Gastrocnemius medialis (tissue), 4 donors: Measurements from ENCODE around the gene PLGRKT. TPM values are rescaled to one million over a fixed set of nuclear protein-coding genes. Genes with fewer than 3 reads are reported as not detected.
"Not testable (repeated sequence)": the region's sequence is repeated elsewhere in the genome, so short reads cannot be mapped to it uniquely, and the experiment has no call there.

Experiments used
- ATAC-seq, 2 donors: fragments of 150-250 bp; one replicate each; pipeline ENCODE4 v1.9.1; 2016
- DNase-seq, 2 donors: peaks; one replicate each; pipeline ENCODE4 v3.0.0-alpha.2; 2019
- H3K27ac ChIP-seq, 4 donors: fragments of 200-600 bp; sonication (generic); 1 replicate in 1 of 4; 2 replicates in 3 of 4; pipeline ENCODE4 v1.5.1; 2016 to 2018; ENCODE audit warnings: mild to moderate bottlenecking in 2 of 4, moderate library complexity in 1 of 4
- H3K27me3 ChIP-seq, 3 donors: fragments of 200-600 bp; sonication (generic) in 2 of 3; 1 replicate in 1 of 3; 2 replicates in 2 of 3; pipeline versions ENCODE4 v1.5.1 to v1.6.0; 2016 to 2019; ENCODE audit warnings: mild to moderate bottlenecking in 1 of 3, moderate library complexity in 1 of 3
- H3K36me3 ChIP-seq, 2 donors: fragments of 200-600 bp; sonication (generic) in 1 of 2; one replicate each; pipeline ENCODE4 v1.5.1; 2017 to 2018
- H3K4me1 ChIP-seq, 2 donors: fragments of 200-600 bp; sonication (generic) in 1 of 2; one replicate each; pipeline ENCODE4 v1.5.1; 2016 to 2017; ENCODE audit warnings: mild to moderate bottlenecking in 2 of 2
- H3K4me3 ChIP-seq, 4 donors: fragments of 200-600 bp; sonication (generic) in 3 of 4; 1 replicate in 1 of 4; 2 replicates in 3 of 4; pipeline ENCODE4 v1.5.1; 2016 to 2019; ENCODE audit warnings: mild to moderate bottlenecking in 2 of 4
- H3K9me3 ChIP-seq, 3 donors: fragments of 200-600 bp; sonication (generic) in 2 of 3; 1 replicate in 1 of 3; 2 replicates in 2 of 3; pipeline ENCODE4 v1.5.1; 2016 to 2019
- CTCF ChIP-seq, 5 experiments: fragments of 450-650 bp in 3 of 5; fragments of 200-600 bp in 2 of 5; sonication (generic) in 2 of 5; IDR thresholded peaks in 4 of 5; conservative IDR thresholded peaks in 1 of 5; 1 replicate in 4 of 5; 2 replicates in 1 of 5; pipeline ENCODE4 v1.5.1; 2016 to 2019; ENCODE audit warnings: antibody characterized with exemption in 5 of 5, mild to moderate bottlenecking in 3 of 5, moderate library complexity in 3 of 5
- POLR2A ChIP-seq, 2 donors: fragments of 450-650 bp; IDR thresholded peaks; one replicate each; pipeline ENCODE4 v1.6.1; 2017; ENCODE audit warnings: antibody characterized with exemption in 2 of 2, mild to moderate bottlenecking in 2 of 2, moderate library complexity in 2 of 2
- in situ Hi-C, 4 donors: fragments of 200-750 bp; cut with MboI; loops; one replicate each; pipeline versions ENCODE4 v1.15.0 to v1.8.0; 2017; ENCODE audit warnings: low sequenced_read_pairs in 4 of 4
- intact Hi-C: fragments of 100-400 bp; cut with DNase I; formaldehyde crosslinking; loops from one replicate; pipeline ENCODE4 v1.15.1; 2023; ENCODE audit warnings: low total_unique reads
- total RNA-seq, 4 donors: library from RNA; depleted of rRNA; stranded (reverse); fragments of >200 nt; gene quantifications; one replicate each; pipeline versions ENCODE4 v1.1.0 to v1.2.3, GENCODE V29; 2016

PLGRKT gene
- total RNA-seq, 4 donors from 2014 or later, result 12.3 to 38.1 (median 15.1) TPM

DNA sequence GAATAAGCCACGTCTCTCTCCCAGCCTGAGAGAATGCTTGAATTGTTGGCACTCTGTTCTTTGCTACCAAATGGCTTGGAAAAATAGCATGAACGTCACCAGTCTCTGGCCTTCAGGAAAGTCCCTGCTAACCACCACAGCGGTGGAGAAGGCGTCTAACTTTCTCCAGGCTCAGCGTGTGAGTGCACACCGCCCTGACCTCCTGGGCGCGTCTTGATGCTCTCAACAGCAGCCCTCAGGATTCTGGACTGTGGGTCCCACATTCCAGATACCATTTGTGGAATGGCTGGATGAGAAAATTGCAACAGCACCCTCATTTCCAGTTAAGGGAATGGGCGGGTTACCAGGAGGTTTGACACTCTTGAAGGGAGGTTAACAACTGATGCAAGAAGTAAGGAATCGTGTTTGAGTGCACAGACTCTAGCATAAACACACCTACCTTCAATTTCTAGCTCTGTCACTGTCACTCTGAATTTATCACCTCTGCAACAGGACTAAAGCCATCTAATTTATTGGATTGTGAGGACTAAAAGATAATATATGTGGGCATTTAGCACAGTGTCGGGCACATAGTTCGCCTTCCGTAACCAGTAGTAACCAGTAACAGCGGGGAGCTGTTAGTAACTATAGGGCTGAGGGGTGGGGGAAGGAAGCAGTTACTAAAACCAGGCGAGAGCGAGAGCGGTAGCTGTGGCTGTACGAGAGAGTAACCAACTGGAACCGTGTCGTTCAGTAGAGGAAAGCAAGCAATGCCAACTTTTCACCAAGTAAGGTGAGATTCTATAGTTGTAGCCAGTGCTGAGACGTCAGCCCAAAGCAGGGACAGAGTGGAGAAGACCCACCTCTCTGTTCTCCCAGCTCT is 807 bp upstream of the PLGRKT start:
- peak in 1 of 2 donors; percentile 28 for DNase-seq
- in situ Hi-C loops, result loop anchor here (25.0 kb wide), 4 partner anchors 426 to 751 kb away; partner anchors contain the start of genes CDC37L1 (in 1 of the 4) and RCL1 (in 1 of the 4)
- Histone ChIP-seq H3K36me3 (peaks cover 0 to 10% of the 10 kb centered on the region in 2 donors), H3K9me3 (no peaks in the 10 kb centered on the region), H3K27me3 (no peaks in the 10 kb centered on the region), H3K4me3 (peak overlapping the region; percentile 56 to 93 (median 74)), H3K27ac (peak overlapping the region; percentile 87 to 97 (median 93)), H3K4me1 (peaks cover 14 to 17% of the 10 kb centered on the region in 2 donors)
- TF ChIP-seq POLR2A (IDR thresholded peaks at IDR 0.05) (no peak), CTCF (IDR thresholded peaks at IDR 0.05 in 4 of 5, conservative IDR thresholded peaks at IDR 0.05 in 1 of 5) (no peak)
- intact Hi-C loops, result loop anchor here (5.0 to 10.0 kb wide), 2 partner anchors 74 to 454 kb away; partner anchors contain the start of genes JAK2 and PDCD1LG2
- peak; percentile 5 to 31 for ATAC-seq

GRCh38 chr9:5436441-5436840 is 1.3 kb downstream of the PLGRKT start:
- in situ Hi-C loops, result loop anchor here (25.0 kb wide), 4 partner anchors 424 to 749 kb away; partner anchors contain the start of genes CDC37L1 (in 1 of the 4) and RCL1 (in 1 of the 4)

DNA sequence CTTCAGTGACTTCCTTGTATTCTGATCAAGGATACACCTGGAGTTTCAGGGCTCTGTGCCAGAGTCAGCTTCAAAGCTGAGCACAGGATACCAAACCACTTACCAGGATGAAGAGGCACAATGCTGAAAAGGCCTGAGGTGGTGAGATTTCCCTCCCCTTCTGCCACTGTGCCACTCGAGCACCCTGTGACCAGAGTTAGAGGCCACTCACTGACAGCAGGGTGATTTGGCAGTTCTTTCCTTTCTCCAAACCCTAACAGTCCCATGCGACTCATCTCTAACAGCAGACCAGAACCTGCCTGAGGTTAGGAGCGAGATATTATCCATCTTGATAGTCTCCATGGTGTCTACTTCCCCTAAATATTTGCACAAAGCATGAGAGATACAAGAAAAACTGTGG is 1.8 kb downstream of the PLGRKT start:
- intact Hi-C loops (loop anchor here (2.0 to 10.0 kb wide), 3 partner anchors 15 to 451 kb away; partner anchors contain the start of genes CD274, JAK2 and PDCD1LG2), in situ Hi-C loops (loop anchor here (25.0 kb wide), 4 partner anchors 424 to 749 kb away; partner anchors contain the start of genes CDC37L1 (in 1 of the 4) and RCL1 (in 1 of the 4))
- H3K4me1 ChIP-seq, result peaks cover 14 to 17% of the 10 kb centered on the region in 2 donors
- H3K4me3 ChIP-seq, result no peak overlapping the region
- no peaks in the 10 kb centered on the region for H3K9me3 ChIP-seq
- peak overlapping the region in 2 of 4 donors; percentile 87 to 90 for H3K27ac ChIP-seq
- TF ChIP-seq POLR2A (IDR thresholded peaks at IDR 0.05) (no peak), CTCF (IDR thresholded peaks at IDR 0.05 in 4 of 5, conservative IDR thresholded peaks at IDR 0.05 in 1 of 5) (no peak)
- DNase-seq (no peak), ATAC-seq (no peak)
- no peaks in the 10 kb centered on the region for H3K27me3 ChIP-seq
- peaks cover 0 to 10% of the 10 kb centered on the region in 2 donors for H3K36me3 ChIP-seq

More at GRCh38 chr9:5436441-5436840, 1.3 kb downstream of the PLGRKT start:
- peaks cover 0 to 10% of the 10 kb centered on the region in 2 donors for H3K36me3 ChIP-seq
- ATAC-seq (no peak), DNase-seq (no peak)
- H3K4me1 ChIP-seq, result peaks cover 14 to 17% of the 10 kb centered on the region in 2 donors
- no peaks in the 10 kb centered on the region for H3K27me3 ChIP-seq
- no peak overlapping the region for H3K4me3 ChIP-seq
- peak overlapping the region; percentile 87 to 97 (median 93) for H3K27ac ChIP-seq
- TF ChIP-seq POLR2A (IDR thresholded peaks at IDR 0.05), result no peak
- TF ChIP-seq CTCF (IDR thresholded peaks at IDR 0.05 in 4 of 5, conservative IDR thresholded peaks at IDR 0.05 in 1 of 5), result no peak
- intact Hi-C loops, result loop anchor here (2.0 to 10.0 kb wide), 3 partner anchors 14 to 452 kb away; partner anchors contain the start of genes CD274, JAK2 and PDCD1LG2
- H3K9me3 ChIP-seq, result no peaks in the 10 kb centered on the region

- not testable (repeated sequence) for H3K27me3 ChIP-seq, H3K4me3 ChIP-seq, H3K9me3 ChIP-seq, ATAC-seq, H3K27ac ChIP-seq, DNase-seq
- in situ Hi-C loops (loop anchor here (25.0 kb wide), 4 partner anchors 422 to 747 kb away; partner anchors contain the start of genes CDC37L1 (in 1 of the 4) and RCL1 (in 1 of the 4)), intact Hi-C loops (loop anchor here (10.0 kb wide), 1 partner anchor 449 kb away; the partner anchor contains the start of gene JAK2)
- peaks cover 0 to 14% of the 10 kb centered on the region in 2 donors for H3K36me3 ChIP-seq
- peaks cover 14 to 17% of the 10 kb centered on the region in 2 donors for H3K4me1 ChIP-seq
Observed at GRCh38 chr9:5433841-5434810, 3.6 kb downstream of the PLGRKT start.

- intact Hi-C loops, result loop anchor here (10.0 kb wide), 1 partner anchor 449 kb away; the partner anchor contains the start of gene JAK2
- in situ Hi-C loops, result loop anchor here (25.0 kb wide), 4 partner anchors 421 to 746 kb away; partner anchors contain the start of genes CDC37L1 (in 1 of the 4) and RCL1 (in 1 of the 4)
Observed at GRCh38 chr9:5433328-5433727, 4.4 kb downstream of the PLGRKT start.

DNA sequence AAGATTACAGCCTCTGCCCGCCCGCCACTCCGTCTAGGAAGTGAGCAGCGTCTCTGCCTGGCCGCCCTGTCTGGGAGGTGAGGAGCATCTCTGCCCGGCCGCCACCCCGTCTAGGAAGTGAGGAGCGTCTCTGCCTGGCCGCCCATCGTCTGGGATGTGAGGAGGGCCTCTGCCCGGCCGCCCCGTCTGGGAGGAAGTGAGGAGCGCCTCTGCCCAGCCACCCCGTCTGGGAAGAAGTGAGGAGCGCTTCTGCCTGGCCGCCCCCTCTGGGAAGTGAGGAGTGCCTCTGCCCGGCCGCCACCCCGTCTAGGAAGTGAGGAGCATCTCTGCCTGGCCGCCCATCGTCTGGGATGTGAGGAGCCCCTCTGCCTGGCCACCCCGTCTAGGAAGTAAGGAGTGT is 4.8 kb downstream of the PLGRKT start:
- intact Hi-C loops (loop anchor here (10.0 kb wide), 1 partner anchor 448 kb away; the partner anchor contains the start of gene JAK2), in situ Hi-C loops (loop anchor here (25.0 kb wide), 4 partner anchors 421 to 746 kb away; partner anchors contain the start of genes CDC37L1 (in 1 of the 4) and RCL1 (in 1 of the 4))
- not testable (repeated sequence) for H3K27me3 ChIP-seq, ATAC-seq, H3K4me1 ChIP-seq, H3K4me3 ChIP-seq, H3K27ac ChIP-seq, H3K9me3 ChIP-seq, DNase-seq
- H3K36me3 ChIP-seq, result peaks cover 0 to 17% of the 10 kb centered on the region in 2 donors

More at GRCh38 chr9:5433328-5433727, 4.4 kb downstream of the PLGRKT start:
- not testable (repeated sequence) for DNase-seq, H3K9me3 ChIP-seq, H3K27ac ChIP-seq, H3K4me3 ChIP-seq, ATAC-seq, H3K27me3 ChIP-seq
- H3K4me1 ChIP-seq, result peaks cover 11 to 12% of the 10 kb centered on the region in 2 donors
- H3K36me3 ChIP-seq, result peaks cover 0 to 17% of the 10 kb centered on the region in 2 donors
